ENCODE measurements around the gene MACIR. TPM values are rescaled to one million over a fixed set of nuclear protein-coding genes. Genes with fewer than 3 reads are reported as not detected.

MACIR gene
- total and polyA plus RNA-seq, 9 of the 15 experiments (the other 6 are each of a cell fraction or from before 2014, with no cell fraction given): 1.4 to 11.6 (median 9.4) TPM

DNA sequence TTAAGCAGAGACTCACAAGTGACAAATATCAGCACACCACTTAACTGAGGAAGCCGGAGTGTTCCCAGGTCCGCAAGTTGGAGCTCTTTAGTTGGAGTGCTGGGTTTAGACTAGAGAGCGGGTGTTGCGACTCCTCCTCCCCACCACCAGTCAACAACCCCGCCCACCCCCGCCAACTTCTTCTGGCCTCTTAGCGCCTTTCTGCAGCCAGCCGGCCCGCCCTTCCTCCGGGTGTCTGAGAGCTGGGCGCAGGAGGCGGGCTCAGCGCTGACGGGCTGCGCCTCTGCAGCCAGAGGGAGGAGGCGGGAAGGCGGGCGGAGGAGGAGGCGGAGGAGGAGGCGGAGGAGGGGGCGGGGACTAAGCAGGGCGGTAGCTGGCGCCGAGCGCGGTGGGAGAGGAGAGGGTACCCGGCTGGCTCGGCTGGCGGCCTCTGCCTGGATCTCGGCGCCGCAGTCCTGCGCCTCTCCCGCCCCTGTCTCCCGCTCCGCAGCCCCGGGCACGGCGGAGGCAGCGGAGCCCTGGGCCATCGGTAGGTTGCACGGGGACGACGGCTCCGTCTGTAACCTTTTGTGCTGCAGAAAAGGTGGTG lies at the start of gene MACIR (continued):
- TF ChIP-seq MAX (CRISPR knock-in tag; IDR thresholded peaks at IDR 0.05): no peak
- TF ChIP-seq HBP1 (CRISPR knock-in tag; IDR thresholded peaks at IDR 0.05): no peak
- TF ChIP-seq SIRT6 (IDR thresholded peaks at IDR 0.05; ENCODE audit: low read depth, low read length): no peak
- no peak for TF ChIP-seq ZNF197 (CRISPR knock-in tag; IDR thresholded peaks at IDR 0.05; ENCODE audit: low read depth)
- TF ChIP-seq SMARCB1 (IDR thresholded peaks at IDR 0.05; ENCODE audit: insufficient read length, low read depth): no peak
- no peak for TF ChIP-seq BRF1 (IDR thresholded peaks at IDR 0.05; ENCODE audit: borderline replicate concordance, extremely low read depth, insufficient read length)
- TF ChIP-seq KDM2B (CRISPR knock-in tag; IDR thresholded peaks at IDR 0.05): 0 out of 2 replicates have a peak, but pooled peaks have one; percentile 36
- TF ChIP-seq CEBPB (tag; IDR thresholded peaks at IDR 0.05): no peak
- TF ChIP-seq ZNF75A (CRISPR knock-in tag; IDR thresholded peaks at IDR 0.05): no peak
- TF ChIP-seq DNMT1 (IDR thresholded peaks at IDR 0.05): no peak
- no peak for TF ChIP-seq GATAD2A (IDR thresholded peaks at IDR 0.05)
- TF ChIP-seq KLF16 (IDR thresholded peaks at IDR 0.05): no peak
- no peak for TF ChIP-seq KAT2B (IDR thresholded peaks at IDR 0.05; ENCODE audit: low read depth, low read length)
- TF ChIP-seq FOXK2 (conservative IDR thresholded peaks at IDR 0.05 in 1 of 2, IDR thresholded peaks at IDR 0.05 in 1 of 2; ENCODE audit: low read depth in 2 of 2): peak; percentile 85 to 87
- TF ChIP-seq YY1 (IDR thresholded peaks at IDR 0.05; ENCODE audit: borderline replicate concordance in 1 of 3, control insufficient read depth in 1 of 3, extremely low read depth in 1 of 3, insufficient read depth in 3 of 3, insufficient read length in 1 of 3, insufficient replicate concordance in 2 of 3, low read depth in 1 of 3, low read length in 2 of 3): peak in 2 of 3 experiments; percentile 34 to 69
- TF ChIP-seq MEIS2 (IDR thresholded peaks at IDR 0.05; ENCODE audit: partially characterized antibody): peak; percentile 16
- no peak for TF ChIP-seq GTF2A2 (tag; IDR thresholded peaks at IDR 0.05)
- TF ChIP-seq HNRNPL (IDR thresholded peaks at IDR 0.05; ENCODE audit: low read depth, low read length): no peak
- TF ChIP-seq ETV1 (tag; conservative IDR thresholded peaks at IDR 0.05; ENCODE audit: low read depth): no peak
- no peak for TF ChIP-seq ZHX1 (conservative IDR thresholded peaks at IDR 0.05; ENCODE audit: low read length)
- TF ChIP-seq BHLHE40 (IDR thresholded peaks at IDR 0.05; ENCODE audit: low read length): 0 out of 2 replicates have a peak, but pooled peaks have one; percentile 12
- no peak for TF ChIP-seq SFPQ (IDR thresholded peaks at IDR 0.05; ENCODE audit: low read depth, low read length)
- no peak for TF ChIP-seq ARID1B (IDR thresholded peaks at IDR 0.05)
